ENCODE data around the gene PPP2CA. TPM values are rescaled to one million over a fixed set of nuclear protein-coding genes. Genes with fewer than 3 reads are reported as not detected.

PPP2CA gene
- total and polyA plus RNA-seq, 2 of the 13 experiments (the other 11 are each of a cell fraction or from before 2014, with no cell fraction given): 82.4 to 171 TPM

DNA sequence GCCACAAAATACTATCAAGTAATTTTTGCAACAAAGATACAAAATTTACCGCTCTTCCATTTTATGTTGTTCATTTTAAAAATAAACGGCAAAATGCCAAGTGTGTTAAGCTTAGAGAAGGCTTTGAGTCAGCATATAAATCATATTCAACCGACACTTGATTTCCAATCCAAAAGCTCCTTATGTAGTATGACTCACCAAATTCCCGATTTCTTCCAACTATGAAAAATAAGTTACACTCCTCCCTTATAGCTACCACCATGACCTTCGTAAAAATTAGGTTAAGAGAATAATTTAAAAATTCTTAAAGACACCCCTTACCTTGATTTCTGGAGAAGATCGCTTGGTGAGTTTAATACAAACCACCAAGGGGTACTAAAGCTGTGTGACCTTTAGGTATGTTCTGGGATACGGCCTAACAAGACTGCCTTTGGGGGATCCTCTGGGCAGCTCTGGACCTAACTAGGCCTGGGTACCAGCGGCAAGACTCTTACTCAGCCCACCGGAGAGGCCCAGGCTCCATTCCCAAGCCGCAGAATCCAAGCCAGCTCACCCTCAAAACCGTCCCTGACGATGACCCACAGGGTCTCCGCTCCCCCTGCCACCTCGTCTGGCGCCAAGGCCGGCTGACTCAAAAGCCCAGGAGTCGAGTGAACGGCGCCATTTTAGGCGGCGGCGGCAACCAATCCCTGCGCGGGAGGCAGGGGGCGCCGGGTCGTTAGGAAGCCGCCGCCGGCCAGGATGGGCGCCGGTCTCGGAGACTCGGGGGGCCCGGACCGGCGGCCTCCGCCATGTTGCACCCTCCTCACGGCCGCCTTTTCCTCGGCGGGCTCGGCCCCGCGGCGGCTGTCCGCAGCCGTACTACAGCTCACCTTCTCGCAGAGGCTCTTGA is 739 bp downstream of the PPP2CA start (continued):
- TF ChIP-seq ZNF563 (CRISPR knock-in tag; IDR thresholded peaks at IDR 0.05): peak; percentile 70
- peak; percentile 69 for TF ChIP-seq ZFY (CRISPR knock-in tag; IDR thresholded peaks at IDR 0.05)
- TF ChIP-seq SIN3A (IDR thresholded peaks at IDR 0.05; ENCODE audit: borderline replicate concordance, low read depth, low read length): no peak
- no peak for TF ChIP-seq ZNF326 (CRISPR knock-in tag; IDR thresholded peaks at IDR 0.05; ENCODE audit: borderline replicate concordance)
- TF ChIP-seq, protein P1, sequence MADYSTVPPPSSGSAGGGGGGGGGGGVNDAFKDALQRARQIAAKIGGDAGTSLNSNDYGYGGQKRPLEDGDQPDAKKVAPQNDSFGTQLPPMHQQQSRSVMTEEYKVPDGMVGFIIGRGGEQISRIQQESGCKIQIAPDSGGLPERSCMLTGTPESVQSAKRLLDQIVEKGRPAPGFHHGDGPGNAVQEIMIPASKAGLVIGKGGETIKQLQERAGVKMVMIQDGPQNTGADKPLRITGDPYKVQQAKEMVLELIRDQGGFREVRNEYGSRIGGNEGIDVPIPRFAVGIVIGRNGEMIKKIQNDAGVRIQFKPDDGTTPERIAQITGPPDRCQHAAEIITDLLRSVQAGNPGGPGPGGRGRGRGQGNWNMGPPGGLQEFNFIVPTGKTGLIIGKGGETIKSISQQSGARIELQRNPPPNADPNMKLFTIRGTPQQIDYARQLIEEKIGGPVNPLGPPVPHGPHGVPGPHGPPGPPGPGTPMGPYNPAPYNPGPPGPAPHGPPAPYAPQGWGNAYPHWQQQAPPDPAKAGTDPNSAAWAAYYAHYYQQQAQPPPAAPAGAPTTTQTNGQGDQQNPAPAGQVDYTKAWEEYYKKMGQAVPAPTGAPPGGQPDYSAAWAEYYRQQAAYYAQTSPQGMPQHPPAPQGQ (CRISPR knock-in tag; IDR thresholded peaks at IDR 0.05; ENCODE audit: borderline replicate concordance): no peak
- peak; percentile 37; the same call in 1 of the 2 replicates for TF ChIP-seq ZMYM4 (CRISPR knock-in tag; IDR thresholded peaks at IDR 0.05)
- TF ChIP-seq CHCHD3 (CRISPR knock-in tag; IDR thresholded peaks at IDR 0.05): no peak
- TF ChIP-seq ZNF614 (CRISPR knock-in tag; IDR thresholded peaks at IDR 0.05; ENCODE audit: borderline replicate concordance): 0 out of 2 replicates have a peak, but pooled peaks have one; percentile 16
- no peak for TF ChIP-seq ZNF547 (CRISPR knock-in tag; IDR thresholded peaks at IDR 0.05)
- TF ChIP-seq, protein P2, sequence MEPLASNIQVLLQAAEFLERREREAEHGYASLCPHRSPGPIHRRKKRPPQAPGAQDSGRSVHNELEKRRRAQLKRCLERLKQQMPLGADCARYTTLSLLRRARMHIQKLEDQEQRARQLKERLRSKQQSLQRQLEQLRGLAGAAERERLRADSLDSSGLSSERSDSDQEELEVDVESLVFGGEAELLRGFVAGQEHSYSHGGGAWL (CRISPR knock-in tag; IDR thresholded peaks at IDR 0.05): peak; percentile 68; the same call in 1 of the 2 replicates
- no peak for TF ChIP-seq ZNF75D (CRISPR knock-in tag; IDR thresholded peaks at IDR 0.05; ENCODE audit: borderline replicate concordance)
- TF ChIP-seq, protein P3, sequence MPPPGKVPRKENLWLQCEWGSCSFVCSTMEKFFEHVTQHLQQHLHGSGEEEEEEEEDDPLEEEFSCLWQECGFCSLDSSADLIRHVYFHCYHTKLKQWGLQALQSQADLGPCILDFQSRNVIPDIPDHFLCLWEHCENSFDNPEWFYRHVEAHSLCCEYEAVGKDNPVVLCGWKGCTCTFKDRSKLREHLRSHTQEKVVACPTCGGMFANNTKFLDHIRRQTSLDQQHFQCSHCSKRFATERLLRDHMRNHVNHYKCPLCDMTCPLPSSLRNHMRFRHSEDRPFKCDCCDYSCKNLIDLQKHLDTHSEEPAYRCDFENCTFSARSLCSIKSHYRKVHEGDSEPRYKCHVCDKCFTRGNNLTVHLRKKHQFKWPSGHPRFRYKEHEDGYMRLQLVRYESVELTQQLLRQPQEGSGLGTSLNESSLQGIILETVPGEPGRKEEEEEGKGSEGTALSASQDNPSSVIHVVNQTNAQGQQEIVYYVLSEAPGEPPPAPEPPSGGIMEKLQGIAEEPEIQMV (CRISPR knock-in tag; IDR thresholded peaks at IDR 0.05; ENCODE audit: low read depth): no peak
- TF ChIP-seq, protein P4, sequence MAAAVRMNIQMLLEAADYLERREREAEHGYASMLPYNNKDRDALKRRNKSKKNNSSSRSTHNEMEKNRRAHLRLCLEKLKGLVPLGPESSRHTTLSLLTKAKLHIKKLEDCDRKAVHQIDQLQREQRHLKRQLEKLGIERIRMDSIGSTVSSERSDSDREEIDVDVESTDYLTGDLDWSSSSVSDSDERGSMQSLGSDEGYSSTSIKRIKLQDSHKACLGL (CRISPR knock-in tag; IDR thresholded peaks at IDR 0.05): peak; percentile 83; the same call in 1 of the 2 replicates
- TF ChIP-seq, protein P5, sequence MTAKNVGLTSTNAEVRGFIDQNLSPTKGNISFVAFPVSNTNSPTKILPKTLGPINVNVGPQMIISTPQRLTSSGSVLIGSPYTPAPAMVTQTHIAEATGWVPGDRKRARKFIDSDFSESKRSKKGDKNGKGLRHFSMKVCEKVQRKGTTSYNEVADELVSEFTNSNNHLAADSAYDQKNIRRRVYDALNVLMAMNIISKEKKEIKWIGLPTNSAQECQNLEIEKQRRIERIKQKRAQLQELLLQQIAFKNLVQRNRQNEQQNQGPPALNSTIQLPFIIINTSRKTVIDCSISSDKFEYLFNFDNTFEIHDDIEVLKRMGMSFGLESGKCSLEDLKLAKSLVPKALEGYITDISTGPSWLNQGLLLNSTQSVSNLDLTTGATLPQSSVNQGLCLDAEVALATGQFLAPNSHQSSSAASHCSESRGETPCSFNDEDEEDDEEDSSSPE (CRISPR knock-in tag; IDR thresholded peaks at IDR 0.05): peak; percentile 81
- TF ChIP-seq, protein P6, sequence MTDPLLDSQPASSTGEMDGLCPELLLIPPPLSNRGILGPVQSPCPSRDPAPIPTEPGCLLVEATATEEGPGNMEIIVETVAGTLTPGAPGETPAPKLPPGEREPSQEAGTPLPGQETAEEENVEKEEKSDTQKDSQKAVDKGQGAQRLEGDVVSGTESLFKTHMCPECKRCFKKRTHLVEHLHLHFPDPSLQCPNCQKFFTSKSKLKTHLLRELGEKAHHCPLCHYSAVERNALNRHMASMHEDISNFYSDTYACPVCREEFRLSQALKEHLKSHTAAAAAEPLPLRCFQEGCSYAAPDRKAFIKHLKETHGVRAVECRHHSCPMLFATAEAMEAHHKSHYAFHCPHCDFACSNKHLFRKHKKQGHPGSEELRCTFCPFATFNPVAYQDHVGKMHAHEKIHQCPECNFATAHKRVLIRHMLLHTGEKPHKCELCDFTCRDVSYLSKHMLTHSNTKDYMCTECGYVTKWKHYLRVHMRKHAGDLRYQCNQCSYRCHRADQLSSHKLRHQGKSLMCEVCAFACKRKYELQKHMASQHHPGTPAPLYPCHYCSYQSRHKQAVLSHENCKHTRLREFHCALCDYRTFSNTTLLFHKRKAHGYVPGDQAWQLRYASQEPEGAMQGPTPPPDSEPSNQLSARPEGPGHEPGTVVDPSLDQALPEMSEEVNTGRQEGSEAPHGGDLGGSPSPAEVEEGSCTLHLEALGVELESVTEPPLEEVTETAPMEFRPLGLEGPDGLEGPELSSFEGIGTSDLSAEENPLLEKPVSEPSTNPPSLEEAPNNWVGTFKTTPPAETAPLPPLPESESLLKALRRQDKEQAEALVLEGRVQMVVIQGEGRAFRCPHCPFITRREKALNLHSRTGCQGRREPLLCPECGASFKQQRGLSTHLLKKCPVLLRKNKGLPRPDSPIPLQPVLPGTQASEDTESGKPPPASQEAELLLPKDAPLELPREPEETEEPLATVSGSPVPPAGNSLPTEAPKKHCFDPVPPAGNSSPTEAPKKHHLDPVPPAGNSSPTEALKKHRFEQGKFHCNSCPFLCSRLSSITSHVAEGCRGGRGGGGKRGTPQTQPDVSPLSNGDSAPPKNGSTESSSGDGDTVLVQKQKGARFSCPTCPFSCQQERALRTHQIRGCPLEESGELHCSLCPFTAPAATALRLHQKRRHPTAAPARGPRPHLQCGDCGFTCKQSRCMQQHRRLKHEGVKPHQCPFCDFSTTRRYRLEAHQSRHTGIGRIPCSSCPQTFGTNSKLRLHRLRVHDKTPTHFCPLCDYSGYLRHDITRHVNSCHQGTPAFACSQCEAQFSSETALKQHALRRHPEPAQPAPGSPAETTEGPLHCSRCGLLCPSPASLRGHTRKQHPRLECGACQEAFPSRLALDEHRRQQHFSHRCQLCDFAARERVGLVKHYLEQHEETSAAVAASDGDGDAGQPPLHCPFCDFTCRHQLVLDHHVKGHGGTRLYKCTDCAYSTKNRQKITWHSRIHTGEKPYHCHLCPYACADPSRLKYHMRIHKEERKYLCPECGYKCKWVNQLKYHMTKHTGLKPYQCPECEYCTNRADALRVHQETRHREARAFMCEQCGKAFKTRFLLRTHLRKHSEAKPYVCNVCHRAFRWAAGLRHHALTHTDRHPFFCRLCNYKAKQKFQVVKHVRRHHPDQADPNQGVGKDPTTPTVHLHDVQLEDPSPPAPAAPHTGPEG (CRISPR knock-in tag; IDR thresholded peaks at IDR 0.05): no peak
- TF ChIP-seq ZNF780A (CRISPR knock-in tag; IDR thresholded peaks at IDR 0.05): 0 out of 2 replicates have a peak, but pooled peaks have one; percentile 13

Measured in HepG2 (cell line).